HCT116 (cell line): ENCODE results near the gene AHI1. TPM values are rescaled to one million over a fixed set of nuclear protein-coding genes. Genes with fewer than 3 reads are reported as not detected.

Source experiments
- ATAC-seq: fragments of 200-7000 bp; cut with Tn5 transposase; 2 replicates; pipeline ENCODE4 v1.9.1; 2020; ENCODE audit warnings: mild to moderate bottlenecking, moderate library complexity
- BruUV-seq: library from RNA; stranded (reverse); fragments of 400-500 nt; replicated peaks from 2 replicates; lab custom pipeline; 2021; lab: Mats Ljungman, UMichigan
- CTCF ChIA-PET: fragments of 300-600 bp; sonication (Branson Sonifier 250); formaldehyde crosslinking; loops from one replicate; lab custom pipeline; 2021; ENCODE audit warnings: antibody characterized with exemption; lab: Charles Lee
- POLR2A ChIA-PET: fragments of 300-600, 350-600 bp; sonication (Branson Sonifier 250); formaldehyde crosslinking; loops from one replicate; lab custom pipeline; 2021; ENCODE audit warnings: antibody characterized with exemption; lab: Charles Lee
- RAD21 ChIA-PET, 2 experiments: fragments of 300-600 bp; sonication (Branson Sonifier 250); formaldehyde crosslinking; loops; one replicate each; lab custom pipeline; 2023; ENCODE audit warnings: low total read pairs in 2 of 2; ENCODE audit not compliant: uncharacterized antibody in 2 of 2, unreplicated experiment in 2 of 2, low non-redundant PET in 1 of 2; lab: Charles Lee
- DNase-seq: peaks from one replicate; pipeline ENCODE4 v3.0.0-alpha.2; 2010; ENCODE audit warnings: low read depth, low spot score
- H2AFZ ChIP-seq: fragments of 200-600 bp; shearing (Covaris generic), sonication (generic); 2 replicates; pipeline ENCODE4 v1.6.1; 2017; ENCODE audit warnings: low read depth, mixed run types, mixed read lengths, antibody characterized with exemption, low read length; ENCODE audit not compliant: poor library complexity, severe bottlenecking
- H3K27ac ChIP-seq: 2 replicates; pipeline ENCODE4 v1.5.1; 2012; ENCODE audit warnings: low read depth, low read length
- H3K27me3 ChIP-seq: fragments of 200-600 bp; sonication (generic); 2 replicates; pipeline ENCODE4 v1.6.1; 2016; ENCODE audit warnings: mixed run types, low read length, mixed read lengths; ENCODE audit not compliant: insufficient read depth
- H3K36me3 ChIP-seq, 2 experiments: fragments of 200-500 bp in 1 of 2; fragments of 200-600 bp in 1 of 2; sonication (Bioruptor generic) in 1 of 2; sonication (generic) in 1 of 2; 2 replicates each; pipeline versions ENCODE4 v1.5.1 to v1.6.1; 2014 to 2016; ENCODE audit warnings: low read length in 2 of 2, inconsistent platforms in 1 of 2, mixed read lengths in 1 of 2, mixed run types in 1 of 2; ENCODE audit not compliant: insufficient read depth in 2 of 2, control insufficient read depth in 1 of 2
- H3K4me1 ChIP-seq, 2 experiments: fragments of 200-600 bp in 1 of 2; sonication (generic) in 1 of 2; 2 replicates each; pipeline versions ENCODE4 v1.5.1 to v1.6.1; 2012 to 2017; ENCODE audit warnings: low read length in 2 of 2, inconsistent platforms in 1 of 2, mild to moderate bottlenecking in 1 of 2, mixed read lengths in 1 of 2, mixed run types in 1 of 2, moderate library complexity in 1 of 2; ENCODE audit not compliant: insufficient read depth in 2 of 2, control insufficient read depth in 1 of 2
- H3K4me2 ChIP-seq: fragments of 200-600 bp; sonication (generic); 2 replicates; pipeline ENCODE4 v1.6.1; 2017; ENCODE audit warnings: mixed run types, low read length, mixed read lengths
- H3K4me3 ChIP-seq, 2 experiments: fragments of 200-600 bp in 1 of 2; sonication (generic) in 1 of 2; replicated peaks in 1 of 2; 2 replicates each; pipeline ENCODE4 v1.5.1; 2011 to 2016; ENCODE audit warnings: low read length in 2 of 2, control low read depth in 1 of 2, low read depth in 1 of 2, mild to moderate bottlenecking in 1 of 2, mixed read lengths in 1 of 2, mixed run types in 1 of 2
- H3K79me2 ChIP-seq: fragments of 200-600 bp; sonication (generic); 2 replicates; pipeline ENCODE4 v1.6.1; 2017; ENCODE audit warnings: mild to moderate bottlenecking, mixed run types, low read length, moderate library complexity, mixed read lengths; ENCODE audit not compliant: insufficient read depth
- H3K9ac ChIP-seq: fragments of 200-600 bp; sonication (generic); 2 replicates; pipeline ENCODE4 v1.6.1; 2016; ENCODE audit warnings: low read length, mixed read lengths
- H3K9me2 ChIP-seq: fragments of 200-600 bp; sonication (generic), shearing (Covaris generic); 2 replicates; pipeline ENCODE4 v1.6.1; 2017; ENCODE audit warnings: mixed run types, mild to moderate bottlenecking, moderate library complexity; ENCODE audit not compliant: insufficient read depth
- H3K9me3 ChIP-seq, 2 experiments: fragments of 200-500 bp in 1 of 2; fragments of 200-600 bp in 1 of 2; sonication (Bioruptor generic) in 1 of 2; sonication (generic) in 1 of 2; 2 replicates each; pipeline ENCODE4 v1.6.1; 2014 to 2017; ENCODE audit warnings: low read length in 2 of 2, mixed read lengths in 2 of 2, inconsistent platforms in 1 of 2, low read depth in 1 of 2, mild to moderate bottlenecking in 1 of 2, mixed run types in 1 of 2, moderate library complexity in 1 of 2; ENCODE audit not compliant: control insufficient read depth in 1 of 2, insufficient read depth in 1 of 2
- H4K20me1 ChIP-seq: fragments of 200-600 bp; sonication (generic), shearing (Covaris generic); 2 replicates; pipeline ENCODE4 v1.6.1; 2017; ENCODE audit warnings: mixed run types, mild to moderate bottlenecking, moderate library complexity; ENCODE audit not compliant: insufficient read depth
- CEBPB ChIP-seq: IDR thresholded peaks from 2 replicates; pipeline ENCODE4 v1.6.1; 2012; ENCODE audit warnings: low read depth
- EGR1 ChIP-seq: IDR thresholded peaks from 2 replicates; pipeline ENCODE4 v1.6.1; 2012; ENCODE audit warnings: low read depth
- ELF1 ChIP-seq: IDR thresholded peaks from 2 replicates; pipeline ENCODE4 v1.6.1; 2012; ENCODE audit warnings: low read depth, borderline replicate concordance
- EZH2 ChIP-seq: fragments of 200-600 bp; sonication (generic); IDR thresholded peaks from 2 replicates; pipeline ENCODE4 v1.6.1; 2017; ENCODE audit warnings: antibody characterized with exemption, mixed run types
- EZH2phosphoT487 ChIP-seq: fragments of 200-600 bp; IDR thresholded peaks from 2 replicates; pipeline ENCODE4 v1.6.1; 2018; ENCODE audit warnings: antibody characterized with exemption, borderline replicate concordance
- FOSL1 ChIP-seq: IDR thresholded peaks from 2 replicates; pipeline ENCODE4 v1.6.1; 2012; ENCODE audit warnings: low read depth
- JUND ChIP-seq: IDR thresholded peaks from 2 replicates; pipeline ENCODE4 v1.6.1; 2012
- SIN3A ChIP-seq: IDR thresholded peaks from 2 replicates; pipeline ENCODE4 v1.6.1; 2012; ENCODE audit warnings: low read depth
- SRF ChIP-seq: IDR thresholded peaks from 2 replicates; pipeline ENCODE4 v1.6.1; 2012; ENCODE audit warnings: low read depth
- TCF7L2 ChIP-seq: IDR thresholded peaks from 2 replicates; pipeline ENCODE4 v1.7.0; 2011; ENCODE audit warnings: borderline replicate concordance, inconsistent platforms; ENCODE audit not compliant: insufficient read depth, insufficient read length; ENCODE audit errors: extremely low read depth
- ZNF274 ChIP-seq: fragments of 200-500 bp; sonication (Bioruptor generic); IDR thresholded peaks from 2 replicates; pipeline ENCODE4 v1.6.1; 2014; ENCODE audit warnings: mild to moderate bottlenecking, low read depth, low read length, inconsistent platforms
- intact Hi-C: fragments of 100-400 bp; cut with micrococcal nuclease; formaldehyde crosslinking; loops from 2 replicates; pipeline ENCODE4 v1.10.0; 2022
- total RNA-seq: library from RNA; stranded (reverse); gene quantifications from one replicate; pipeline ENCODE4 v1.2.1, GENCODE V29; 2021; ENCODE audit not compliant: unreplicated experiment
- TF ChIP-seq, protein P1 (sequence below): IDR thresholded peaks from 2 replicates; pipeline ENCODE4 v1.6.1; 2012
- TF ChIP-seq, protein P2 (sequence below), 3 experiments: fragments of 200-600 bp in 1 of 3; sonication (generic) in 1 of 3; IDR thresholded peaks in 2 of 3; conservative IDR thresholded peaks in 1 of 3; 2 replicates each; pipeline ENCODE4 v1.5.1; 2012 to 2017; ENCODE audit warnings: low read depth in 2 of 3, low read length in 2 of 3, antibody characterized with exemption in 1 of 3, borderline replicate concordance in 1 of 3, control low read depth in 1 of 3, mild to moderate bottlenecking in 1 of 3, mixed read lengths in 1 of 3, mixed run types in 1 of 3, moderate library complexity in 1 of 3; ENCODE audit not compliant: insufficient read depth in 1 of 3
- TF ChIP-seq, protein P3 (sequence below): IDR thresholded peaks from 2 replicates; pipeline ENCODE4 v1.6.1; 2012; ENCODE audit warnings: low read depth
- TF ChIP-seq, protein P4 (sequence below): IDR thresholded peaks from 2 replicates; pipeline ENCODE4 v1.6.1; 2012

Gene AHI1
- total RNA-seq, 1 experiment from 2014 or later: 29.6 TPM

DNA sequence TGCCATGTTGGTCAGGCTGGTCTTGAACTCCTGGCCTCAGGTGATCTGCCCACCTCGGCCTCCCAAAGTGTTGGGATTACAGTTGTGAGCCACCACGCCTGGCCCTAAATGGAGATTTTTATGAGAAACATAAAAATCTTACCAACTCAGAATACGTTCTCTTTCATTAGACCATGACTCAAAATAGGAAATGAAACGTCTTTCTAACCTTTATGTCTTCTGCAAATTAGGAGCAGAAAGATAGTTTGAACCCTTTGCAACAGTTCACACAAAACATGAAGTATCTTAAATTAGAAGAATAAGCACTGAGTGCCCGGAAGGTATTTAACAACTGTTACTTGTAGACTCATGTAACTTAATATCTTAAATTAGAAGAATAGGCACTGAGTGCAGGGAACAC is 48.3 kb downstream of the AHI1 start (continued):
- no peak for TF ChIP-seq CEBPB
- TF ChIP-seq, protein P1, sequence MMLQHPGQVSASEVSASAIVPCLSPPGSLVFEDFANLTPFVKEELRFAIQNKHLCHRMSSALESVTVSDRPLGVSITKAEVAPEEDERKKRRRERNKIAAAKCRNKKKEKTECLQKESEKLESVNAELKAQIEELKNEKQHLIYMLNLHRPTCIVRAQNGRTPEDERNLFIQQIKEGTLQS: no peak
- TF ChIP-seq EZH2: no peak
- no peak for TF ChIP-seq SIN3A
- no peak for TF ChIP-seq EZH2phosphoT487
- TF ChIP-seq TCF7L2: no peak
- no peak for TF ChIP-seq ELF1
- no peak for TF ChIP-seq ZNF274
- no peak for TF ChIP-seq SRF
- TF ChIP-seq, protein P2, sequence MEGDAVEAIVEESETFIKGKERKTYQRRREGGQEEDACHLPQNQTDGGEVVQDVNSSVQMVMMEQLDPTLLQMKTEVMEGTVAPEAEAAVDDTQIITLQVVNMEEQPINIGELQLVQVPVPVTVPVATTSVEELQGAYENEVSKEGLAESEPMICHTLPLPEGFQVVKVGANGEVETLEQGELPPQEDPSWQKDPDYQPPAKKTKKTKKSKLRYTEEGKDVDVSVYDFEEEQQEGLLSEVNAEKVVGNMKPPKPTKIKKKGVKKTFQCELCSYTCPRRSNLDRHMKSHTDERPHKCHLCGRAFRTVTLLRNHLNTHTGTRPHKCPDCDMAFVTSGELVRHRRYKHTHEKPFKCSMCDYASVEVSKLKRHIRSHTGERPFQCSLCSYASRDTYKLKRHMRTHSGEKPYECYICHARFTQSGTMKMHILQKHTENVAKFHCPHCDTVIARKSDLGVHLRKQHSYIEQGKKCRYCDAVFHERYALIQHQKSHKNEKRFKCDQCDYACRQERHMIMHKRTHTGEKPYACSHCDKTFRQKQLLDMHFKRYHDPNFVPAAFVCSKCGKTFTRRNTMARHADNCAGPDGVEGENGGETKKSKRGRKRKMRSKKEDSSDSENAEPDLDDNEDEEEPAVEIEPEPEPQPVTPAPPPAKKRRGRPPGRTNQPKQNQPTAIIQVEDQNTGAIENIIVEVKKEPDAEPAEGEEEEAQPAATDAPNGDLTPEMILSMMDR (IDR thresholded peaks at IDR 0.05 in 2 of 3, conservative IDR thresholded peaks at IDR 0.05 in 1 of 3; ENCODE audit: borderline replicate concordance in 1 of 3, insufficient read depth in 1 of 3, low read depth in 2 of 3, low read length in 2 of 3): no peak
- TF ChIP-seq JUND: no peak

DNA sequence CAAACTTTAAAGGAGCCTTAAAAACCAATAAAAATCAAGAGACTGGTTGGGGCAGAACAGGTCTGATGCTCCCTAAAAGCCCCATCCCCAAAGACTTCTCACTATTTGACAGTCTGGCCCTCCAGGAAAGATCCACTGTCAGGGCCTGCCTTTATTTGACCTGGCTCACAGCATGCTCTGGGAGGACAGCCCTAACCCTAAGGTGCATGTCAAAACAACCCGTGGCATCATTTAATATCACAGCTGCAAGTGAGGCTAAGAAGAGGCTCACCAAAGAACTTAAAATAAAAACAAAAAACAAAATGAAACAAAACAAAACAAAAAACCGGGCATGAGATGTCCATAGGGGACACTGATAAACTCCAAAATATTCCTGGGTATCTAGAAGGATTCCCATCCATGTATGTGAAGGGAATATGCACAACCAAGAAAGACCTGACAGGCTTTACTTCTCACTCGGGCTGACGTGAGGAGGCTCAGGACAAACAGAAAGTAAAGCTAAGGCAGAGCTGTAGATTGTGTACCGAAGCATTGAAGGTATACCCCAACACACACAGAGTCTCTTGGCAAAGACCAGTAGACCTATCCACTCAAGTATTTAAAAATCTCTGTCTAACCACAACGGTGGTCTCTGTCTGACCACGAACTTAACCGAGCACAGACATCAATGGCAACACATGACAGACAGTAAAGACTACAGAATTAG is 57.3 kb downstream of the AHI1 start:
- Histone ChIP-seq H3K79me2 (no peaks in the 10 kb centered on the region), H3K9ac (no peak overlapping the region), H3K9me2 (no peaks in the 10 kb centered on the region), H3K4me1 (no peaks in the 10 kb centered on the region), H4K20me1 (no peaks in the 10 kb centered on the region), H2AFZ (no peak overlapping the region), H3K4me2 (no peak overlapping the region), H3K4me3 (no peak overlapping the region), H3K27me3 (no peaks in the 10 kb centered on the region), H3K9me3 (no peaks in the 10 kb centered on the region), H3K36me3 (peaks cover 2 to 3% of the 10 kb centered on the region in 2 experiments; a peak in 2 of 4 replicates), H3K27ac (no peak overlapping the region)
- ChIA-PET CTCF (interaction anchor here (1.1 kb wide), 1 partner anchor 296 kb away, joined by 3 read pairs; no protein-coding TSS in a partner anchor), RAD21 (no interaction called here), POLR2A (no interaction called here)
- ATAC-seq (no peak), DNase-seq (no peak)
- no TSS peak for BruUV-seq
- intact Hi-C loops: no loop called here
- no peak for TF ChIP-seq ZNF274
- no peak for TF ChIP-seq SRF
- TF ChIP-seq EGR1: no peak
- no peak for TF ChIP-seq JUND
- TF ChIP-seq FOSL1: no peak
- TF ChIP-seq EZH2: no peak
- TF ChIP-seq, protein P3, sequence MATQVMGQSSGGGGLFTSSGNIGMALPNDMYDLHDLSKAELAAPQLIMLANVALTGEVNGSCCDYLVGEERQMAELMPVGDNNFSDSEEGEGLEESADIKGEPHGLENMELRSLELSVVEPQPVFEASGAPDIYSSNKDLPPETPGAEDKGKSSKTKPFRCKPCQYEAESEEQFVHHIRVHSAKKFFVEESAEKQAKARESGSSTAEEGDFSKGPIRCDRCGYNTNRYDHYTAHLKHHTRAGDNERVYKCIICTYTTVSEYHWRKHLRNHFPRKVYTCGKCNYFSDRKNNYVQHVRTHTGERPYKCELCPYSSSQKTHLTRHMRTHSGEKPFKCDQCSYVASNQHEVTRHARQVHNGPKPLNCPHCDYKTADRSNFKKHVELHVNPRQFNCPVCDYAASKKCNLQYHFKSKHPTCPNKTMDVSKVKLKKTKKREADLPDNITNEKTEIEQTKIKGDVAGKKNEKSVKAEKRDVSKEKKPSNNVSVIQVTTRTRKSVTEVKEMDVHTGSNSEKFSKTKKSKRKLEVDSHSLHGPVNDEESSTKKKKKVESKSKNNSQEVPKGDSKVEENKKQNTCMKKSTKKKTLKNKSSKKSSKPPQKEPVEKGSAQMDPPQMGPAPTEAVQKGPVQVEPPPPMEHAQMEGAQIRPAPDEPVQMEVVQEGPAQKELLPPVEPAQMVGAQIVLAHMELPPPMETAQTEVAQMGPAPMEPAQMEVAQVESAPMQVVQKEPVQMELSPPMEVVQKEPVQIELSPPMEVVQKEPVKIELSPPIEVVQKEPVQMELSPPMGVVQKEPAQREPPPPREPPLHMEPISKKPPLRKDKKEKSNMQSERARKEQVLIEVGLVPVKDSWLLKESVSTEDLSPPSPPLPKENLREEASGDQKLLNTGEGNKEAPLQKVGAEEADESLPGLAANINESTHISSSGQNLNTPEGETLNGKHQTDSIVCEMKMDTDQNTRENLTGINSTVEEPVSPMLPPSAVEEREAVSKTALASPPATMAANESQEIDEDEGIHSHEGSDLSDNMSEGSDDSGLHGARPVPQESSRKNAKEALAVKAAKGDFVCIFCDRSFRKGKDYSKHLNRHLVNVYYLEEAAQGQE: no peak
- no peak for TF ChIP-seq CEBPB
- TF ChIP-seq, protein P4, sequence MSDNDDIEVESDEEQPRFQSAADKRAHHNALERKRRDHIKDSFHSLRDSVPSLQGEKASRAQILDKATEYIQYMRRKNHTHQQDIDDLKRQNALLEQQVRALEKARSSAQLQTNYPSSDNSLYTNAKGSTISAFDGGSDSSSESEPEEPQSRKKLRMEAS: no peak
- TF ChIP-seq EZH2phosphoT487: no peak
- TF ChIP-seq, protein P1: no peak
- no peak for TF ChIP-seq SIN3A
